Testis (tissue), 2 donors: ENCODE data around the gene SH3GL1.

Experiments
- POLR2A ChIP-seq: fragments of 450-650 bp; IDR thresholded peaks from one replicate; pipeline ENCODE4 v1.6.1; 2017; ENCODE audit warnings: antibody characterized with exemption, mild to moderate bottlenecking, moderate library complexity
- TF ChIP-seq, protein P1 (sequence below), 3 experiments: fragments of 450-650 bp in 2 of 3; fragments of 200-600 bp in 1 of 3; sonication (generic) in 1 of 3; IDR thresholded peaks; one replicate each; pipeline ENCODE4 v1.5.1; 2016 to 2019; ENCODE audit warnings: antibody characterized with exemption in 3 of 3, mild to moderate bottlenecking in 2 of 3, moderate library complexity in 1 of 3

DNA sequence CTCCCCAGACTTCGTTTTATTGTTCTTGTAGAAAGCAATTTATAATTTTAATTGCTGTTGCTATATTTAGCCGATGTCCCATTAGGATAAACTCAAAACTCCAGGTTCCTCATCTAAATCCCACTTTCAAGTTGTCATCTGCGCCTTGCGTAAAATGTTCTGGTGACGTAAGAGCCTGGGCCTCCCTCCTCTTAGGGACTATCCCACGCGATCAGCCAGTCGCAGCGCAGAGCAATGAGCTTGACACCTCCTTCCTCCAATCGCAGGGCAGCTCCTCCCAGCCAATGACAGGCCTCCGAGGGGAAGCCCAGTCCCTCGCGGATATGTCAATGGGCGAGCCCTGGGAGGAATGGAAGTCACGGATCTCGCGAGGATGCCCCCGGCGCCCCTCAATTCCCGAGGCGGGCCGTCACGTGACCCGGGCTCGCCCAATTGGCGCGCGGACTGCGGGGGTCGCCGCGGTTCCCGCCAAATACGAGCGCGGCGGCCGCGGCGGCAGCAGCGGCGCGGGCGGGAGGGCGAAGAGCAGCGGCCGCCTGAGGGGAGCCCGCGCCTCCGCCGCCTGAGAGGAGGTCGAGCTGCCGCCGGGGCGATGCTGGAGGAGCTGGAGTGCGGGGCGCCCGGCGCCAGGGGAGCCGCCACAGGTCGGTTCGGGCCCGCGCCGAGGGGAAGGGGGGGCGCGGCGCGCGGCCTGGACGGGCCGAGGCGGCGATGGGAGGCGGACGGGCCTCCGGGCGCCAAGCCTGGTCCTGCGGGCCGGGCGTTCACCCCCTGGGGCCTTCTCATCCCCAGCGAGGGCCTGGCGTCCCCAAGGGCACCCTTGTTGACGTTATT, 2.0 kb upstream of the SH3GL1 start, which contains the start of gene CHAF1A:
- TF ChIP-seq, protein P1, sequence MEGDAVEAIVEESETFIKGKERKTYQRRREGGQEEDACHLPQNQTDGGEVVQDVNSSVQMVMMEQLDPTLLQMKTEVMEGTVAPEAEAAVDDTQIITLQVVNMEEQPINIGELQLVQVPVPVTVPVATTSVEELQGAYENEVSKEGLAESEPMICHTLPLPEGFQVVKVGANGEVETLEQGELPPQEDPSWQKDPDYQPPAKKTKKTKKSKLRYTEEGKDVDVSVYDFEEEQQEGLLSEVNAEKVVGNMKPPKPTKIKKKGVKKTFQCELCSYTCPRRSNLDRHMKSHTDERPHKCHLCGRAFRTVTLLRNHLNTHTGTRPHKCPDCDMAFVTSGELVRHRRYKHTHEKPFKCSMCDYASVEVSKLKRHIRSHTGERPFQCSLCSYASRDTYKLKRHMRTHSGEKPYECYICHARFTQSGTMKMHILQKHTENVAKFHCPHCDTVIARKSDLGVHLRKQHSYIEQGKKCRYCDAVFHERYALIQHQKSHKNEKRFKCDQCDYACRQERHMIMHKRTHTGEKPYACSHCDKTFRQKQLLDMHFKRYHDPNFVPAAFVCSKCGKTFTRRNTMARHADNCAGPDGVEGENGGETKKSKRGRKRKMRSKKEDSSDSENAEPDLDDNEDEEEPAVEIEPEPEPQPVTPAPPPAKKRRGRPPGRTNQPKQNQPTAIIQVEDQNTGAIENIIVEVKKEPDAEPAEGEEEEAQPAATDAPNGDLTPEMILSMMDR (IDR thresholded peaks at IDR 0.05) = no peak
- TF ChIP-seq POLR2A = peak; percentile 66
